Sigmoid colon (tissue), 7 donors: Measurements from ENCODE around the gene SP9. TPM values are rescaled to one million over a fixed set of nuclear protein-coding genes. Genes with fewer than 3 reads are reported as not detected.

Source experiments
- DNase-seq: peaks from one replicate; pipeline ENCODE4 v3.0.0-alpha.2; 2019
- H3K27ac ChIP-seq, 4 donors: fragments of 200-600 bp; sonication (generic); one replicate each; pipeline ENCODE4 v1.5.1; 2016 to 2019; ENCODE audit warnings: mild to moderate bottlenecking in 1 of 4
- H3K27me3 ChIP-seq, 3 donors: fragments of 200-600 bp; sonication (generic); one replicate each; pipeline ENCODE4 v1.5.1; 2019; ENCODE audit warnings: mild to moderate bottlenecking in 1 of 3
- H3K36me3 ChIP-seq, 4 donors: fragments of 200-600 bp; sonication (generic); one replicate each; pipeline ENCODE4 v1.5.1; 2016 to 2019
- H3K4me1 ChIP-seq, 4 donors: fragments of 200-600 bp; sonication (generic); one replicate each; pipeline ENCODE4 v1.5.1; 2017 to 2019
- H3K4me3 ChIP-seq, 4 donors: fragments of 200-600 bp; sonication (generic); one replicate each; pipeline ENCODE4 v1.5.1; 2017 to 2019; ENCODE audit warnings: mild to moderate bottlenecking in 2 of 4, moderate library complexity in 1 of 4
- H3K9me3 ChIP-seq, 4 donors: fragments of 200-600 bp in 3 of 4; sonication (generic) in 3 of 4; one replicate each; pipeline versions ENCODE4 v1.5.1 to v1.6.1; 2013 to 2019
- CTCF ChIP-seq, 4 experiments: fragments of 450-650 bp in 3 of 4; fragments of 200-600 bp in 1 of 4; IDR thresholded peaks; one replicate each; pipeline ENCODE4 v1.5.1; 2016 to 2019; ENCODE audit warnings: antibody characterized with exemption in 4 of 4, mild to moderate bottlenecking in 3 of 4, moderate library complexity in 2 of 4
- EP300 ChIP-seq, 4 donors: sonication (generic); formaldehyde crosslinking; IDR thresholded peaks; one replicate each; pipeline ENCODE4 v1.6.1; 2017; ENCODE audit warnings: antibody characterized with exemption in 4 of 4
- POLR2A ChIP-seq, 2 donors: fragments of 450-650 bp; IDR thresholded peaks; one replicate each; pipeline ENCODE4 v1.6.1; 2016; ENCODE audit warnings: antibody characterized with exemption in 2 of 2, mild to moderate bottlenecking in 2 of 2, moderate library complexity in 2 of 2
- POLR2AphosphoS5 ChIP-seq, 4 donors: sonication (generic); formaldehyde crosslinking; IDR thresholded peaks; one replicate each; pipeline ENCODE4 v1.6.1; 2017; ENCODE audit warnings: antibody characterized with exemption in 4 of 4
- WGBS, 2 donors: extraction: QIAGEN DNeasy Blood & Tissue Kit; methylation state at CpG; one replicate each; pipeline ENCODE4 v1.1.7; 2013; 5-methylcytosine and 5-hydroxymethylcytosine counted together
- intact Hi-C: fragments of 100-400 bp; cut with DNase I; formaldehyde crosslinking; loops from one replicate; pipeline ENCODE4 v1.15.1; 2023
- polyA plus RNA-seq, 3 donors: library from polyadenylated mRNA; stranded (reverse); fragments of 200-250 nt; gene quantifications; one replicate each; pipeline ENCODE4 v1.2.3, GENCODE V29; 2013
- total RNA-seq, 4 donors: library from RNA; depleted of rRNA; stranded (reverse); fragments of >200 nt; gene quantifications; one replicate each; pipeline ENCODE4 v1.1.0, GENCODE V29; 2016
- donor health status: healthy with polysubstance abuse.
- donor health status: Bipolar disorder and iron deficiency.
- donor health status: healthy.

Gene SP9
- total and polyA plus RNA-seq, 7 donors = not detected

- intact Hi-C loops = loop anchor here (2.0 to 5.0 kb wide), 3 partner anchors 185 to 939 kb away; no protein-coding TSS in a partner anchor
- H3K27me3 ChIP-seq = peaks cover 67 to 90% (median 78%) of the 10 kb centered on the region in 3 donors
- WGBS, 2 donors = 4 to 5% methylated on average over 52 of the region's 52 CpGs
- peaks cover 0 to 42% (median 41%) of the 10 kb centered on the region in 4 donors for H3K4me1 ChIP-seq
- no peaks in the 10 kb centered on the region for H3K9me3 ChIP-seq
- no peak overlapping the region for H3K4me3 ChIP-seq
- H3K36me3 ChIP-seq = no peaks in the 10 kb centered on the region
- DNase-seq = no peak
- no peak overlapping the region for H3K27ac ChIP-seq
- TF ChIP-seq CTCF (IDR thresholded peaks at IDR 0.05) = no peak
- TF ChIP-seq POLR2AphosphoS5 (IDR thresholded peaks at IDR 0.05) = no peak
- no peak for TF ChIP-seq POLR2A (IDR thresholded peaks at IDR 0.05)
Observed at GRCh38 chr2:174341995-174342685, 7.4 kb downstream of the SP9 start.

GRCh38 chr2:174342686-174343342, 8.1 kb downstream of the SP9 start:
- no peak overlapping the region for H3K4me3 ChIP-seq
- intact Hi-C loops = loop anchor here (5.0 kb wide), 1 partner anchor 186 kb away; no protein-coding TSS in a partner anchor
- H3K4me1 ChIP-seq = peaks cover 0 to 37% (median 35%) of the 10 kb centered on the region in 4 donors
- peaks cover 63 to 84% (median 71%) of the 10 kb centered on the region in 3 donors for H3K27me3 ChIP-seq
- peaks cover 0 to 3% (median 1%) of the 10 kb centered on the region in 4 donors for H3K36me3 ChIP-seq
- WGBS, 2 donors = 2 to 4% methylated on average over 29 of the region's 29 CpGs
- H3K27ac ChIP-seq = no peak overlapping the region
- peak; percentile 25 to 79 (median 58) for TF ChIP-seq POLR2AphosphoS5 (IDR thresholded peaks at IDR 0.05)
- no peak for TF ChIP-seq EP300 (IDR thresholded peaks at IDR 0.05)
- no peak for TF ChIP-seq POLR2A (IDR thresholded peaks at IDR 0.05)
- no peak for DNase-seq
- H3K9me3 ChIP-seq = no peaks in the 10 kb centered on the region

DNA sequence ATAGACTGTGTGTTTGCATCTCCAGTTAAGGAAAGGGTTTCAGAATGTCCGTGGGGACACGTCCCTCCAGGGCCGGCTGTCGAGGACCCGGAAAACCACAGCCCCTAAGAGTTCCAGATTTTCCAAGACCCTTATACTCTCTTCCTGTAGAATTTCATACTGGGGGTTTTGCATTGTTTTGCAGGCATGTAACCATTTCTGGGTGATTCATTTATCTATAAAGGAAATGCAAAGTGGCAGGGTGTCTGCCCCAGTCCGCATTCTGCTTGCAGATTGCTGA, 8.5 kb downstream of the SP9 start:
- 4 to 11% methylated on average over 6 of the region's 6 CpGs for WGBS, 2 donors
- DNase-seq = no peak
- intact Hi-C loops = loop anchor here (5.0 kb wide), 1 partner anchor 186 kb away; no protein-coding TSS in a partner anchor
- Histone ChIP-seq H3K4me1 (peaks cover 0 to 37% (median 33%) of the 10 kb centered on the region in 4 donors), H3K27me3 (peaks cover 58 to 79% (median 66%) of the 10 kb centered on the region in 3 donors), H3K9me3 (no peaks in the 10 kb centered on the region), H3K4me3 (no peak overlapping the region), H3K36me3 (peaks cover under 1 to 8% (median 2%) of the 10 kb centered on the region in 4 donors), H3K27ac (no peak overlapping the region)
- TF ChIP-seq POLR2AphosphoS5 (IDR thresholded peaks at IDR 0.05) (no peak), POLR2A (IDR thresholded peaks at IDR 0.05) (no peak), EP300 (IDR thresholded peaks at IDR 0.05) (no peak), CTCF (IDR thresholded peaks at IDR 0.05) (no peak)

DNA sequence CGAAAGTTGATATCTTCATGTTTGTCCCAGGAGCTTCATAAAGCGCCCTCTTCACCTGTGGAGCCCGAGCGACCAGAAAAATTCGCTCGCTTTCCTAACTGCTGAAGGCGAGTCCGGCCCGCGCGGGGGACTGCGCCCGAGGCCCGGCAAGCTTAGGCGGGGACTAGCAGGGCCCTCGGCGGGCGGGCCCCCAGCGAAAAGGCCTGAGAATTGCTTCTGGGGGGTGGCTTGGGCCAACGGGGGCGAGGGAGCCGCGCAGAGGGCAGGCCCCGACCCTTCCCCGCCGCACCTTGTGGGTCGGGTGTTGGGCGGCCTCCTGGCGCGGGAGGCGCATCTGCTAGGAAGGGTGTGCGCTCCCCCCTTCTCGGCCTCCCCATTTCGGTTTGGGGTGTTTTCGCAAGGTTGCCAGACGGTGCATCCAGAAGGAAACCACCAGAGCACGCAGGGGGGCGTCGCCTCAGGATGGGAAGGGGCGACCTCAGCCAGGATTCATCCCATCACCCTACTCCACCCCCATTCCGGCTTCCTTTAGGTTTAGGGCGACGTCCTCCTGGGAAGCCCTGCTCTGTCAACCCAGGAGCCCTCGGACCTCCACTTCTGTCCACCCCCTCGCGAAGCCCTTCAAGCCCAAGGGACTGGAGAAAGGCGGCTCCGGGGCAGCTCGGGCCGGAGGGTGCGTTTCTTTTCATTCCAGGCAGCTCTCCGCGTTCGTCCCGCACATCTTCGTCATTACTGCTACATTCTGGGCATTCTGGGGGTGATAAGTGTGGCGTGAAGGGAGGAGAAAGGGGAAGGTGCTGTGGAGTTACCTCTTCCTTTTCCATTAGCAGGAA, 9.1 kb downstream of the SP9 start:
- DNase-seq = no peak
- Histone ChIP-seq H3K9me3 (no peaks in the 10 kb centered on the region), H3K27me3 (peaks cover 52 to 73% (median 61%) of the 10 kb centered on the region in 3 donors), H3K27ac (no peak overlapping the region), H3K4me1 (peaks cover 0 to 37% (median 33%) of the 10 kb centered on the region in 4 donors), H3K4me3 (no peak overlapping the region), H3K36me3 (peaks cover 4 to 13% (median 7%) of the 10 kb centered on the region in 4 donors)
- TF ChIP-seq CTCF (IDR thresholded peaks at IDR 0.05) (no peak), POLR2A (IDR thresholded peaks at IDR 0.05) (no peak), EP300 (IDR thresholded peaks at IDR 0.05) (no peak)
- 6 to 8% methylated on average over 57 of the region's 57 CpGs for WGBS, 2 donors
- intact Hi-C loops = loop anchor here (5.0 kb wide), 1 partner anchor 187 kb away; no protein-coding TSS in a partner anchor
